LNCAP (cell line): ENCODE data around the gene KCTD10.

Experiments
- TF ChIP-seq, protein P1 (sequence below): fragments of 450-650 bp; IDR thresholded peaks from 2 replicates; pipeline ENCODE4 v1.5.1; 2017; ENCODE audit warnings: mild to moderate bottlenecking

Gene KCTD10

DNA sequence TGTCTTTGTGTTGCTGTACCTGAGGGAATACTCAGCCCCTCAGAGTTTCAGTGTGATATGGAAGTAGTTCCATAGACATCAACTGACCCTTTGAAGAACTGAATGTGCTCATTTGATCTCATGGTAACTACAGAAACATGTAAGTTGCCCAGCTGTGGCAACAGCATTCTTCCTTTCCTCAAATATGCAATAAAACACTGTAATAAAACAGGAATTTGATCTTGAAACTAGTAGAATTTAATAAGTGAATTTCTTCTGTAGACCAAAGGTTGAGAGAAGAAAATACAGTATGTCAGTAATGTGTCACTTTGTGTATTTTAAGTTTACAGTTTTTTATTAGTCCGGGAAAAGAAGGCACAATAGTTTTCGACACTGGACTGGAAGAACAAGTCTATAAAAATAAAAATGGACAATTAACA is 31.9 kb downstream of the KCTD10 start:
- TF ChIP-seq, protein P1, sequence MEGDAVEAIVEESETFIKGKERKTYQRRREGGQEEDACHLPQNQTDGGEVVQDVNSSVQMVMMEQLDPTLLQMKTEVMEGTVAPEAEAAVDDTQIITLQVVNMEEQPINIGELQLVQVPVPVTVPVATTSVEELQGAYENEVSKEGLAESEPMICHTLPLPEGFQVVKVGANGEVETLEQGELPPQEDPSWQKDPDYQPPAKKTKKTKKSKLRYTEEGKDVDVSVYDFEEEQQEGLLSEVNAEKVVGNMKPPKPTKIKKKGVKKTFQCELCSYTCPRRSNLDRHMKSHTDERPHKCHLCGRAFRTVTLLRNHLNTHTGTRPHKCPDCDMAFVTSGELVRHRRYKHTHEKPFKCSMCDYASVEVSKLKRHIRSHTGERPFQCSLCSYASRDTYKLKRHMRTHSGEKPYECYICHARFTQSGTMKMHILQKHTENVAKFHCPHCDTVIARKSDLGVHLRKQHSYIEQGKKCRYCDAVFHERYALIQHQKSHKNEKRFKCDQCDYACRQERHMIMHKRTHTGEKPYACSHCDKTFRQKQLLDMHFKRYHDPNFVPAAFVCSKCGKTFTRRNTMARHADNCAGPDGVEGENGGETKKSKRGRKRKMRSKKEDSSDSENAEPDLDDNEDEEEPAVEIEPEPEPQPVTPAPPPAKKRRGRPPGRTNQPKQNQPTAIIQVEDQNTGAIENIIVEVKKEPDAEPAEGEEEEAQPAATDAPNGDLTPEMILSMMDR, result no peak

DNA sequence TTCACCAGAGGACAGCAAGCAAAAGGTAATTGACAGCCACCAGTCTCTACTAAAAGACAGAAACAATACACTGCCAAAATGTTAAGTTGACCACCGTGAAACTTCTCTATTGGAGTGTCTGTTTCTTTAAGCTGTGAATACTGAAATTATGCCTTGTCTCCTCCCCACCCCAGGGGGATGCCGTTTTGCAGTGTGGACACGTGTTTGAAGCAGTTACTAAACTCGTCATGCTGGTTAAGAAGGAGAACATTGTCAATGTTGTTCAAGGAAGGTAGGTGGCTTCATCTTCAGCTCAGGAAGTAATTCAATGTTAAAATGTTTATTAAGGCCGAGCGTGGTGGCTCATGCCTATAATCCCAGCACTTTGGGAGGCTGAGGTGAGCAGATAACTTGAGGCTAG is 32.8 kb downstream of the KCTD10 start:
- TF ChIP-seq, protein P1, result no peak

DNA sequence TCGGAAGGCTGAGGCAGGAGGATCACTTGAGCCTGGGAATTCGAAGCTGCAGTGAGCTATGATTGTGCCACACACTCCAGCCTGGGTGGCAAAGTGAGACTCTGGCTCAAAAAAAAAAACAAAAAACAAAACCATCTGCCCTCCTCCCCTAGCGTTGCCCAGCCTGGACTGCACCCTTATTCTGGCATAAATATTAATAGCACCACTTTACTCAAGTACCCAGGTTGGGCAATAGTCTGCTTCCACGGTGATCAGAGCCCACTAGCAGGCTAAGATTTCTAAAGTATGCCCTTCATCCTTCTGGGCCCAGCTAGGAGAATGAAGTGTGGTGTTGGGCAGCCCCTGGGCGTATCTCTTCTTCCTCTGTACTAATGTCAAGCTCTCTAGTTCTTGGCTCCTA is 33.3 kb downstream of the KCTD10 start:
- TF ChIP-seq, protein P1, result no peak

GRCh38 chr12:109440851-109441490 is 36.1 kb downstream of the KCTD10 start:
- TF ChIP-seq, protein P1, result no peak

GRCh38 chr12:109439181-109439580 is 37.9 kb downstream of the KCTD10 start:
- TF ChIP-seq, protein P1, result no peak

GRCh38 chr12:109436188-109436560 is 40.9 kb downstream of the KCTD10 start:
- TF ChIP-seq, protein P1, result no peak

DNA sequence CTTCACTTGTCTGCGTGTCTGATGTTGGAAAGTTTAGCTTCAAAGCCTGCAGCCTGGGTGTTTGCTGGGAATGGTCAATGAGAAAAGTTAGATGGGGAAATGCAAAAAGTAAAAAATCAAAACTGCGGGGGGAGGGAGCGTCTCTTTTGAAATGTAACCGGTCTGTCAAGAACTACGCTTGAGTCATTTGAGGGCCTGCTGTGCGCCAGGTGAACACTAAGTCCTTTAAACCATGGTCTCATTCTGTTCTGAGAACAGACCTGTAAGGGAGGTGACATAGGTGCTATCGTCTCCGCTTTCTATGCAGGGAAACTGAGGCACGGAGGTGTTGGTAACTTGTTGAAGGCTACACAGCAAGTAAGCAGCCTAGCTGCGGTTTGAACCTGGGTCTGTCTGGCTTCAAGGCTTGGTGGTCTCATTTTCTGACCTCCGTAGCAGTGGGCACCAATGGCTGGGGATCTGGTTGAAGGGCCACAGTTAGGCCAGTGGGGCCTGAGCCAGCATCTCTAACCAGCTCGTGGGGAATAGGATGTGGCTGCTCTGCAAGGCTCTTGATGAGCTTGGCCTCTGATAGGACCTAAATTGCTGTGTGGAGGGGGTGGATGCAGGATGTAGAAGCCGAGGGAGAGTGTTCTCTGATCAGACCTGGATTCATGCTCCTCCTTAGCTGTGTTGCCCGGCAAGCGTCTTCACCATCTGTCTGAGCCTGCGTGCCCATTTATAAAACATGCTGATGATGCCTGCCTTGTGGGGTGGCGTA is 41.5 kb downstream of the KCTD10 start:
- TF ChIP-seq, protein P1, result no peak
